ENCODE measurements around the gene PLCH2.

The PLCH2 gene

DNA sequence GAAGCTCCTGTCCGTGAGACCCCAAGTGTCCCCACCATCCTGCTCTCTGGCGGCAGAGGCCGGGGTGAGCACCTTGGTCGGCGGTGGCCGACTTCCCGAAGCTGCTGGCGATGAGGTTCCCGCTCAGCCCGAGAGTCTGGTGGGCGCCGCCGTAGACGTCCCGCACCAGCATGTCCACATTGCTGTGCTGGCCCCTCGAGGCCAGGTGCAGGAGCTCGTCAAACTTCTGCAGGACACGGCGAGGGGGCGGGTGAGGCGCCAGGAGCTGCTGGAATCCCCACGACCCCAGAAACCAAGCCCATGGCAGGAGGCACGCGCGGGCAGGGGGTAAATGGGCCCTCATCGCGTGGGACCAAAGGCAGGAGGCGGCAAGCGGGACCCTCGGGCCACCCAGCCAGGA, 43.6 kb downstream of the PLCH2 start:
- H3K4me1 ChIP-seq (ENCODE audit: insufficient read depth, low read length) = no peaks in the 10 kb centered on the region
- no peaks in the 10 kb centered on the region for H3K9me3 ChIP-seq (ENCODE audit: control insufficient read depth, insufficient read depth, low read length)
- peaks cover 5% of the 10 kb centered on the region for H3K36me3 ChIP-seq (ENCODE audit: insufficient read depth, low read length)
- H3K9ac ChIP-seq (ENCODE audit: low read depth, low read length) = no peak overlapping the region

DNA sequence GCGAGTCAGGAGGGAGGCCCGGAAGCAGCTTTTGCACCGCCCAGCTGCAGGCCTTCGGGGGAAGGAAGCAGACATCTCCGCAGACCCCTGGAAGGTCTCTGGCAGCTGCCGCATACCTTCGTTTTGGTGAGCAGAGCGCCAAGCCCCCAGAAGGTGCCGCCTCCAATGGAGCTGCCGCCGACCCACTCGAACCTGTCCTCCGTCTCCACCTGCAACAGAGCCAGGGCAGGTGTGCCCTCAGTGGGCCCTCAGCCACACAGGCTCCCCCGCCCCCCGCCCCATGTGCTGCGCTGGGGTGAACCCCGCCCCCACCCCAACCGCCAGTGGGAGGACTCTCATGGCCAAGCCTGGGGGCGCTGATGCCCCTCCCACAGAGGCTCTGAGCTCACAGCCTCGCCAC, 44.1 kb downstream of the PLCH2 start:
- peaks cover 5% of the 10 kb centered on the region for H3K36me3 ChIP-seq (ENCODE audit: insufficient read depth, low read length)
- no peaks in the 10 kb centered on the region for H3K9me3 ChIP-seq (ENCODE audit: control insufficient read depth, insufficient read depth, low read length)
- no peak overlapping the region for H3K9ac ChIP-seq (ENCODE audit: low read depth, low read length)
- H3K4me1 ChIP-seq (ENCODE audit: insufficient read depth, low read length) = peaks cover 2% of the 10 kb centered on the region; the same call in 1 of the 2 replicates

DNA sequence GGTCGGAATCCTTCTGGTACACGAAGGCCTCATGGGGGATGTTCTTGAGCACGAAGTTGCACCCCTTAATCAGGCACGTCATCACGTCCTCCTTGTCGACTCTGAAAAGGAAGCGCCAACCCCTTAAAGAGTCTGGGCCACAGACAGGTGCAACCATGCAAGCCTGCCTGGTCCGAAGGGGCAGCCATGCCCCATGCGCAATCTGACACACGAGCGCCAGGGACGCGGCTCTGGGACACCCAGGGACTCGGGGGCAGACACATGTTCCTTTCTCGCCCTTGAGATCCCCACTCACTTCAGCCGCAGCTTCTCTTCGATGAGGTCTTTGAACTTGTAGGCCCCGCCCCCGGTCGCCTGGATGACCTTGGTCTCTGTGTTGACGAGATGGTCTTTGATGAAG, 44.7 kb downstream of the PLCH2 start:
- Histone ChIP-seq H3K9me3 (ENCODE audit: control insufficient read depth, insufficient read depth, low read length) (no peaks in the 10 kb centered on the region), H3K9ac (ENCODE audit: low read depth, low read length) (no peak overlapping the region), H3K36me3 (ENCODE audit: insufficient read depth, low read length) (peaks cover 5% of the 10 kb centered on the region), H3K4me1 (ENCODE audit: insufficient read depth, low read length) (peaks cover 6% of the 10 kb centered on the region; the same call in 1 of the 2 replicates)

DNA sequence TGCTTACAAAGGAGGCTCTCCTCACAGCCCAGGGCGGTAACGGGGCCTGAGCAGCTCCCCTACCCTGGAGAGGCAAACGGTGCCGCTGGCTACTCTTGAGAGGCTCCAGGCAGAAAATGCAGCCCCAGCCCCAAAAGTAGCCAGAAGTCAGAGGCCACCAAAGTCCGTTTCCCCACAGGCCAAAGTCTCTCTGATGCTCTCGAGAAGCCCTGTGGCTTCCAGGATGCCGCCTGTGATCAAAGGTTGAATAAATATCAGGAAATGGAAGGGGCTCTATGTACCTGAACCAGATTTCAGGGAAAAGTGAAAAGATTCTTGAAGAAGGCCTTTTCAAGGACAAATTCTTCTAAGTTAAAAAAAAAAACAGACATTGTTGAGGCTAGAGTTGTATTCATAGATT, 46.1 kb downstream of the PLCH2 start:
- Histone ChIP-seq H3K36me3 (ENCODE audit: insufficient read depth, low read length) (peaks cover 5% of the 10 kb centered on the region), H3K9me3 (ENCODE audit: control insufficient read depth, insufficient read depth, low read length) (no peaks in the 10 kb centered on the region), H3K4me1 (ENCODE audit: insufficient read depth, low read length) (peaks cover 10% of the 10 kb centered on the region; the same call in 1 of the 2 replicates), H3K9ac (ENCODE audit: low read depth, low read length) (no peak overlapping the region)

DNA sequence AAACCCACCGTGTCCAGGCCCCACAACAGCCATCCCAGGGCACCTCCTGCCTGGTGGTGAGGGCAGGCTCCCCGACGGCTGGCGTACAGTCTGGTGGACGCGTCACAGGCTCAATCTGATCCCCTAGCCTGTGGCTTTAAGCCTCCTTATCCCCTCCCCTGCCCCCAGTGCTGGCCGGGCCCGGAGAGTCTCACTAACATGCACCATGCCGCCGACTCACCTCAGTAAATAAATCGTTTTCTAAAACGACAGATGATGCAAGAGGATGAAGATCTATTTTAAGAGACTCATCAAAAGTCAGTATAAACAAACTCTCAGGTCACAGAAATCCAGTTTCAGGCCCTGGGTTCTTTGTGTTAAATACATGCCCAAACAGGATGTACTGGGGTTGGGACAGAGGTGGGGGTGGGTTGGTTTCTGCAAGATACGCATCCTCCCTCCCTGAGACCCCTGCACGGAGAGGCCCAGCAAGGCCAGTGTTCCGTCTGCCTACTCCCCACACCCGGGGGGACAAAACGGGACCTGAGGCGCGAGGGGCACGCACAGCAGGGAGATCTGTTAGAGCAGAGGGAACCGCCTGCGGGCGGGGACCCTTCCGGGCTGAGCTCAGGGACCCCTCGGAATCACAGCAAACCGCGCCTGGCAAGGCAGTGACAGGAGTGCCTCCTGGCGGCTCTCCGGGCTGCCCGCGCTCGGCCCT, 47.3 kb downstream of the PLCH2 start:
- no peak overlapping the region for H3K9ac ChIP-seq (ENCODE audit: low read depth, low read length)
- peaks cover 5% of the 10 kb centered on the region for H3K36me3 ChIP-seq (ENCODE audit: insufficient read depth, low read length)
- peaks cover 11% of the 10 kb centered on the region; the same call in 1 of the 2 replicates for H3K4me1 ChIP-seq (ENCODE audit: insufficient read depth, low read length)
- H3K9me3 ChIP-seq (ENCODE audit: control insufficient read depth, insufficient read depth, low read length) = no peaks in the 10 kb centered on the region

DNA sequence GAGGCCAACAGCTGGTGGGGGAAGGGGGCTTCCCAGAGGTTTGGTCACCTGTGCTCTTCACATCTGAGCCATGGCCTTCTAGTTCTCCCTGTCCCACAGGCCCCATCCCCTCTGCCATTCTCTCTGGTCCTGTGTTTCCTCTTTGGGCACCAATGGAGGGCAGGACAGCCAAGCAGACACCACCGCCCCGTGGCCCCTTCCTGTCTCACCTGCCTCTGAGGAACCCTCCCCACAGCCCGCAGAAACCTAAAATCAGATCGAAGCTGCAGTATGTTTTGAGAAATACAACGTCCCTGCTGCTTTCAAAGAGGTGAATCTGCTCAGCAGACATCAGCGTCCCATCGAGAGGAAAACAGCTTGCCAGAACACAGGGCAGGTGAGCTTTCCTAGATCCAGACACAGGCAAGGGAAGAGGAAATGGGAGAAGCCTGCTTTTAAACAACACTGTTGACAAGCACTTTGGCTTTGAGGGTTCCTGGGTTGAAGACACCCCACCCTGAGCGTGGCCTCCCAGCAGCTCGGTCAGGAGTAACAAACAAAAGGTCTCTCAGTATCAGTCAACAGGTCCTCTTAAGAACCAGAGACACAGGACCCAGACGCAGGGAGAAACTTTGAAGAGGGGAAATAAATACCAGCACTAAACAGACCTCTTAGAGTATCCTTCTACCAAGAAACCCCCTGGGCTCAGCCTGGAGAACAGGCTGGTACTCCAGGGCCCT, 48.0 kb downstream of the PLCH2 start:
- Histone ChIP-seq H3K36me3 (ENCODE audit: insufficient read depth, low read length) (peaks cover 5% of the 10 kb centered on the region), H3K9me3 (ENCODE audit: control insufficient read depth, insufficient read depth, low read length) (no peaks in the 10 kb centered on the region), H3K9ac (ENCODE audit: low read depth, low read length) (no peak overlapping the region), H3K4me1 (ENCODE audit: insufficient read depth, low read length) (peaks cover 17% of the 10 kb centered on the region; the same call in 1 of the 2 replicates)

DNA sequence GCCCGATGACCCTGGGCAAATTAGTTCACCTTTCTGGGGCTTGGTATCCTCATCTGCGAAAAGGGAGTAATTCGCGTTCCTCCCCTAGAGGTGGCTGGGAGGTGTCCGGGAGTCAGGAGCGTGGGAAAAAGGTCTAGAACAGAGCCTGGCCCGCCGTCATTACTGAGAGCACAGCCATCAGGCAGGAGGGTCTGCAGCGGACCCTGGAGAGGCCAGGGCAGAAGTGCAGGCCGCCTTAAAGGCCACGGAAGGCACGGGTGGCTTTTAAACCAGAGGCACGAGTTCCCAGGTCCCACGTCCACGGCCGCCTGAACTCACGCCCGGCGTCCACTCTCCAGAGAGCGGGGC, 49.5 kb downstream of the PLCH2 start:
- H3K4me1 ChIP-seq (ENCODE audit: insufficient read depth, low read length) = peaks cover 17% of the 10 kb centered on the region; the same call in 1 of the 2 replicates
- peak overlapping the region; percentile 97 for H3K9ac ChIP-seq (ENCODE audit: low read depth, low read length)
- no peaks in the 10 kb centered on the region for H3K9me3 ChIP-seq (ENCODE audit: control insufficient read depth, insufficient read depth, low read length)

DNA sequence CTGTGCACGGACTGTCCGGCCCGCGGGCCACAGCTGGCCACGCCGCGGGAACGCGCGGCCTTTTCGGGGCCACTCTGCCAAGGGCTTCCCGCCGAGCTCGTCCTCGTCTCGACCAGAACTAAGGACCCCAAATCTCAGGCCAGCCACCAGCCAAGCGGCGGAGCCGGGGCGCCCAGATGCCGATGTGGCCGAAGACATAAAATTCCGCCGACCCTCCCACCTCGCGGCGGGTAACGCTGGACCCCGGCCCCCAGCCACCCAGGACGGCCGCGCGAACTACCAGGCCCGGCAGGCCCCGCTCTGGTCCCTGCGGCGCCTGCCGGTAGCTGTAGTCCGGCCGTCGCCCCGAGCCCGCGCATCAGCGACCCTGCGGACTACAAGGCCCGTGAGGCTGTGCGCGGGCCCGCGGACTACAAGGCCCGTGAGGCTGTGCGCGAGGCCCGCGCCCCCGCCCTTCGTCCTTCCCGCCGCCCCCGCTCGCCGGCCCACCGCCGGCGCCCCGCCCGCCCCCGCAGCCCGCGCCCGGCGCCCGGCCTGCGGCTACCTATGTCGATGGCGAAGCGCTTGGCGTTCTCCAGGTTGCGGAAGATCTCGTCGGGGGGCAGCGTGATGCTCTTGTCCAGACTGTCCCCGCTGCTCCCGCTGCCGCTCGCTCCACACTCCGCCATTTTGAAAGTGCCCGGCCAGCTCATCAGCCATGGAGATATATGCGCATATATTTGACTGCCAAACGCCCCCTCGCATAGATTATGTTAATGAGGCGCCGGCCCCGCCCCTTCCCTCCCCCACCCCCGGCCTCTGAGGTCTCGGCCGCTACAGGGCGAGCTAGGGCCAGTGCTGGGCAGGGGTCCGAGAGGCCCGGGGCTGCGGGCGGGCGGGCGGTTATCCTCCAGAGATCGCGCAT, 50.1 kb downstream of the PLCH2 start, which contains the start of gene PANK4:
PANK4 (minus strand) TSS at position 677 of the 904 bp plus-strand sequence; CDS start at position 668, 9 bp downstream.
- Histone ChIP-seq H3K9ac (ENCODE audit: low read depth, low read length) (peak within 1 kb of the TSS; percentile 97), H3K36me3 (ENCODE audit: insufficient read depth, low read length) (no peaks in the 10 kb centered on the region), H3K9me3 (ENCODE audit: control insufficient read depth, insufficient read depth, low read length) (no peaks in the 10 kb centered on the region), H3K4me1 (ENCODE audit: insufficient read depth, low read length) (peaks cover 17% of the 10 kb centered on the region; the same call in 1 of the 2 replicates)

More for the DNA sequence above, 49.5 kb downstream of the PLCH2 start:
- peaks cover 5% of the 10 kb centered on the region for H3K36me3 ChIP-seq (ENCODE audit: insufficient read depth, low read length)

DNA sequence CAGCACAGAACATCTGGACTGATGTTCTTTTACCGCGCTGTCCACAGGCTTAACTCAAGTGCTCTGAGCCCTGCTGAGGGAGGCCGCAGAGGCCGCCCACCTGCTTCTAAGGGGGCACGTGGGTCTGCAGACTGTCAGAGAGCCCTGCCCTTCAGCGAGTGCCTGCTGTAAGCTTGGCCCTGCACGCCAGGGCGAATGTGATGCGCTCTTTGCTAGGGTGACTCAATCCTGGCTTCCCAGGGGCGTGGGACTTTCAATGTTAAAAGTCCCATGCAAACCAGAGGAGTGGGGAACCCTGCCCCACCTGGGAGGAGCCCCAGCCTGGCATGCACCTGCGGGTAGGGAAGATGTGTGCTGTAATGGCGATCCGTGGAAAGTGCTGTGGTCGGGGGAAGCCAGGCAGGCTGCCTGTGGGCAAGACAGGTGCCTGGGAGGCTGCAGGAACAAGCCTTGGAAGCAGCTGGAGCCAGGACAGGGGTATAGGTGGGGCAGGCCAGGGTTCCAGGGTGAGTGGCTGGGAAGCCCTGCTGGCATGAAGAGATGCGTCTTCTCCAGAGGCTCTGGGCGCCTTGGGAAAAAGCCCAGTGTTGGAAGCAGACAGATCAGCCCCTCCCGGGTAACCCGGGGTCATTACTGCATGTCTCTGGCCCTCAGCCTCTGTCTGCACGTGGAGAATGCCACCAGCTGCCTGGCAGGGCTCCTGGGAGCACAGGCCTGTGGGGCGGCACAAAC, 50.9 kb downstream of the PLCH2 start:
- H3K4me1 ChIP-seq (ENCODE audit: insufficient read depth, low read length) = peaks cover 17% of the 10 kb centered on the region; the same call in 1 of the 2 replicates
- no peaks in the 10 kb centered on the region for H3K36me3 ChIP-seq (ENCODE audit: insufficient read depth, low read length)
- H3K9me3 ChIP-seq (ENCODE audit: control insufficient read depth, insufficient read depth, low read length) = no peaks in the 10 kb centered on the region
- H3K9ac ChIP-seq (ENCODE audit: low read depth, low read length) = no peak overlapping the region

DNA sequence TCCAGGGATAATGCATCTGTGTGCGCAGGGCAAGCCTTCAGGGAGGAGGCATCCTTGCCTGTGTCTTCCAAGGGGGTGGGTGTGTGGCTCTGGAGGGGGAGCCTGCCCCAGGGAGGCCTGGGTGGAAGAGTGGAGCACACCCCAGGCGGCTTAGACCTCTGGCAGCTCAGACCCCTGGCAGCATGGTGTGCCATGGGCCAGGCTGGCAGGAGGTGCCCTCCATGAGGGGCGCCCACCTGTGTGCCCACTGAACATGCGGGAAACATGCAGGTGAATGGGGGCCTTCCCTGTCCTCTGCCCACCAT, 51.4 kb downstream of the PLCH2 start:
- peaks cover 17% of the 10 kb centered on the region; the same call in 1 of the 2 replicates for H3K4me1 ChIP-seq (ENCODE audit: insufficient read depth, low read length)

DNA sequence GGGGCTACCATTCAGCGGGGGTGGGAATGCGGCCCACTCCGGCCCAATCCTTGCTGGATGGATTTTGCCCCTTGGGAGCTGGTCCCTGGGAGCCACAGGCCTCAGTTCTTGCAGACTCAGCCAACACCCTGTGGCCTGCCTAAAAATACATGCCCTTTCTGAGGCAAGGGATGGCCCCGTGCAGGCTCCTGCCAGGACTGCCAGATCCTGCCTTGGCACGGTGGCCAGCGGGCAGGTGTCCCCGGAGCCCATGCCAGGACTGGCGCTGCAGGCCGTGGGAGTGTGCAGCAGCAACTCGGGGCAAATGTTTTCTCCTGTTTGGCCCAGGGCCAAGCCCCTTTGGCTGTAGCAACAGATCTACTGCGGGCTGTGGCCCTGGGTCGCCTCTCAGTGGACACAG, 51.9 kb downstream of the PLCH2 start:
- Histone ChIP-seq H3K9me3 (ENCODE audit: control insufficient read depth, insufficient read depth, low read length) (no peaks in the 10 kb centered on the region), H3K4me1 (ENCODE audit: insufficient read depth, low read length) (peaks cover 17% of the 10 kb centered on the region; the same call in 1 of the 2 replicates), H3K36me3 (ENCODE audit: insufficient read depth, low read length) (no peaks in the 10 kb centered on the region), H3K9ac (ENCODE audit: low read depth, low read length) (no peak overlapping the region)

More for the DNA sequence above, 51.4 kb downstream of the PLCH2 start:
- Histone ChIP-seq H3K9ac (ENCODE audit: low read depth, low read length) (no peak overlapping the region), H3K9me3 (ENCODE audit: control insufficient read depth, insufficient read depth, low read length) (no peaks in the 10 kb centered on the region), H3K36me3 (ENCODE audit: insufficient read depth, low read length) (no peaks in the 10 kb centered on the region)

DNA sequence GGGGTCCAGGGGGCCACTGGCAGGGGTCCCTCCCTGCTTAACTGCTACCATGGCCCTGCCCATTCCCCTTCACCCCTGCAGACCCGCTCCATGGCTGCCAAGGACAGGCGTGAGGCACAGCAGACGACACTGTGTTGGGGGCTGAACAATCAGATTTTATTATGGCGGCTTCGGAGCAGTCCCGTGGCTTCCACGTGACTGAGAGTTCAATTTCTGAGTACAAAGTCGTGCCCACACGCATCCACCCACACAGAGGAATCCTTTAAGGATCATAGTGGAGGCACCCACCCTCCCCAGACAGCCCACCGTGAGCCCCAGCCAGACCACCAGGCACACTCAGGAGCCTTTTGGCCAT, 52.5 kb downstream of the PLCH2 start:
- H3K4me1 ChIP-seq (ENCODE audit: insufficient read depth, low read length) = peaks cover 17% of the 10 kb centered on the region; the same call in 1 of the 2 replicates
- H3K9ac ChIP-seq (ENCODE audit: low read depth, low read length) = no peak overlapping the region
- H3K9me3 ChIP-seq (ENCODE audit: control insufficient read depth, insufficient read depth, low read length) = no peaks in the 10 kb centered on the region
- no peaks in the 10 kb centered on the region for H3K36me3 ChIP-seq (ENCODE audit: insufficient read depth, low read length)

DNA sequence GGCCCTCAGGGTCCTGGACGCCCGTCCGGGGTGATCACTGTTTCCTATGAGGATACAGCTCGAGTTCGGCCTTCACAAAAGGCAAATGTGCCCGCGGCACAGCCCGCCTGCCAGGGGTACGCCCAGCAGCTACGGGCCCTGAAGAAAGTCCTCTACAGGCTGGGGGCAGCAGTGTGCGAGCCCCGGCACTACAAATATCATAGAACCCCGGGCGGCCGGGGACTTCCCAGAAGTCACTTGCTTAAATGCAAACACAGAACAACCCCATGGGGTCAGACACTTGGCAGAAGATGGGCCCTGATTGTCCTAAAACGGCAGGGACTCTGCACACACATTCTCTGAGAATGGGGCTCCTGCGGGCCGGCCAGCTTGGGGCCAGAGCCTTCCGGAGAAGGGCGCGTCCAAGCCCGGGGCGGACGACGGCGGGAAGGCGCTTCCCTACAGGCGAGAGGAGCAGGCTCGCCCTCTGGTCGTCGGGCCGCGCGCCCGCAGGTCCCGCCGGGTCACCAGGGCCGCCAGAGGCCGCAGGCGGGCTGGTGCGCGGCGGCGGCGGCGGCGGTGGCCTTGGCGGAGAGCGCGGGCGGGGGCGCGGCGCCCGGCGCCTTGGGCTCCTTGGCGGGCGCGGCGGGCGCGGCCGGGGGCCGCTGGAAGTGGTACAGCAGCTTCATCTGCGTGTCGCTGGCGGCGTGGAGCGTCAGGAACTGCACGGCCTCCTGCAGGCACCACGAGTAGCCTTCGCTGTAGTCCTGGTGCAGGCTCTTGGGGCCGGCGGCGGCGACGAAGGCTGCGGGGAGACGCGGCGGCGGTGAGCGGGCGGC, 53.1 kb downstream of the PLCH2 start:
- no peaks in the 10 kb centered on the region for H3K36me3 ChIP-seq (ENCODE audit: insufficient read depth, low read length)
- peaks cover 22% of the 10 kb centered on the region; the same call in 1 of the 2 replicates for H3K4me1 ChIP-seq (ENCODE audit: insufficient read depth, low read length)
- no peaks in the 10 kb centered on the region for H3K9me3 ChIP-seq (ENCODE audit: control insufficient read depth, insufficient read depth, low read length)
- H3K9ac ChIP-seq (ENCODE audit: low read depth, low read length) = no peak overlapping the region

All from ES-I3 (cell line).